Subcutaneous adipose tissue (tissue), 4 donors: ENCODE data around the gene DIP2C. TPM values are rescaled to one million over a fixed set of nuclear protein-coding genes. Genes with fewer than 3 reads are reported as not detected.

Experiments used
- total RNA-seq, 4 donors: library from RNA; depleted of rRNA; stranded (reverse); fragments of >200 nt; gene quantifications; one replicate each; pipeline ENCODE4 v1.1.0, GENCODE V29; 2016
- TF ChIP-seq, protein P1 (sequence below): fragments of 450-650 bp; IDR thresholded peaks from one replicate; pipeline ENCODE4 v1.5.1; 2016; ENCODE audit warnings: low read depth, mild to moderate bottlenecking, control low read depth, antibody characterized with exemption, moderate library complexity

DIP2C gene
- total RNA-seq, 4 donors from 2014 or later, result 32.1 to 64.0 (median 40.5) TPM

DNA sequence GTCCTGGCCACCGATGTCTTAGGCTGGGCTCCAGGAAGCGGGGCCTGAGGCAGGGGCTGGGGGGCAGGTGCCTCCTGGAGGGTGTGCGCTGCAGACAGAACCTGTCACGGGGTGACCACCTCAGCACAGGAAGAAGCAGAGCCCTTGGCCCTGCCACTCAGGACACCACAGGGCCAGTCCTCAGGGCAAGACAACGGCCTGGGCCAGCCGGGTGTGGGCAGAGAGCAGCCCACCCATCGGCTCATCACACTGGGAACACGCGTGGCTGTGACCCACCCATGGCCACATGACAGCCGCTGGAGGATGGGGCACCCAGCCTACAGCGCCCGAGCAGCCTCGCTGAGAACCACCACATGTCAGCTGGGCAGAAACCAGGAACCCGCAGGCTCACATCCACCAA, 5.9 kb upstream of the DIP2C start:
- TF ChIP-seq, protein P1, sequence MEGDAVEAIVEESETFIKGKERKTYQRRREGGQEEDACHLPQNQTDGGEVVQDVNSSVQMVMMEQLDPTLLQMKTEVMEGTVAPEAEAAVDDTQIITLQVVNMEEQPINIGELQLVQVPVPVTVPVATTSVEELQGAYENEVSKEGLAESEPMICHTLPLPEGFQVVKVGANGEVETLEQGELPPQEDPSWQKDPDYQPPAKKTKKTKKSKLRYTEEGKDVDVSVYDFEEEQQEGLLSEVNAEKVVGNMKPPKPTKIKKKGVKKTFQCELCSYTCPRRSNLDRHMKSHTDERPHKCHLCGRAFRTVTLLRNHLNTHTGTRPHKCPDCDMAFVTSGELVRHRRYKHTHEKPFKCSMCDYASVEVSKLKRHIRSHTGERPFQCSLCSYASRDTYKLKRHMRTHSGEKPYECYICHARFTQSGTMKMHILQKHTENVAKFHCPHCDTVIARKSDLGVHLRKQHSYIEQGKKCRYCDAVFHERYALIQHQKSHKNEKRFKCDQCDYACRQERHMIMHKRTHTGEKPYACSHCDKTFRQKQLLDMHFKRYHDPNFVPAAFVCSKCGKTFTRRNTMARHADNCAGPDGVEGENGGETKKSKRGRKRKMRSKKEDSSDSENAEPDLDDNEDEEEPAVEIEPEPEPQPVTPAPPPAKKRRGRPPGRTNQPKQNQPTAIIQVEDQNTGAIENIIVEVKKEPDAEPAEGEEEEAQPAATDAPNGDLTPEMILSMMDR, result no peak

DNA sequence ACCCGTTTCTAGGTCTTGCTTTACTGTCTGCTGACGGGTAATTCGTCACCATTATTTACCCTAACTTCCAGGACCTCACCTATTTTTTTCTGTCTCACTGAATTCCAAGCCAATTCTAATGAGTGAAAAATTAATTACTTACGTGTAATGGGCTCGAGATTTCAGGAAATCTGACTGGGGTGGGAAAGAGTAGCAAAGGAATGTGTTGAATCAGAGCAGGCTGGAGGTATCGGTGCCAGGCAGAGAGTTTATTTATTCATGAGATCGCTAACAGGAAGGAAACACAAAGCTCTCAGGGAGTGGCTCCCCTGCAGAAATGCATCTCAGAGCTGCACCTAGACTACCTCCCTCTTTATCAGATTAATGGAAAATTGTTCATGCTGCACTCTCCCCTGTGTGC, 4.0 kb upstream of the DIP2C start:
- TF ChIP-seq, protein P1, result no peak

GRCh38 chr10:692682-693351, 3.3 kb upstream of the DIP2C start:
- TF ChIP-seq, protein P1, result no peak

GRCh38 chr10:691216-691615, 1.7 kb upstream of the DIP2C start:
- TF ChIP-seq, protein P1, result no peak

DNA sequence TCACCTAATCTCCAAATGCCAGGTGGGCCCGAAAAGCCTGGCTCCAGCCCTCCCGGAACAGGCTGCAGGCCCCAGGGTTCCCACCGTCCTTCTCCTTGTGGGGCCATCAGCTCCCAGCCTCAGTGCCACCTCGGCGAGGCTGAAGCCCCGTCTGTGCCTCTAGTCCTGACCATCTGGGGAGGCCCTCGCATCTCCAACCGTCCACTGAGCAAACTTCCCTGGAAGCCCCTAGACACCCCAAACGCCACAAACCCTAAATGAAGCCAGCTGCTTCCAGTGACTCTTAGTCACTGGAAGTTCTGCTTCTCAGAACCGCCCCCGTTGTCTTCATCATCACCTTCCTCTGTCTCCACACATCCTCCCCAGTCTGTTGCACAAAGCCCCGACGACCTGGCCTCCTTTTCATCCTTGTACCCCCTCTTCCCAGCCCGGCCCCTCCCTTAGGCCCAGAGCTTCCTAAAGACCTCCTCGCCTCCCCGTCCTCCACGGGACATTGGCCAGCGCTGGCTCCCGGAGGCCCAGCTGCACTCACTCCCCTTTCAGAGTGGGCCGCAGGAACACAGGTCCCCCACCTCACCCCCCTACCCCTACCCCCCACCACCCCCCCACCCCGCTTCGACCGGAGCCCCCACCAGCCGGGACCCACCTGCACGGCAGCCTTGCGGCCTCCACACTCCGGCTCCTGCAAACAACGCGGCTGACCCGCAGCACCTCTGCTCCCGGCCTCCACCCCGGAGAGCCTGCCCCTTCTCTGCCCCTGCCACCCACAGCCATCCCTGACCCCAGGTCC, 1.1 kb upstream of the DIP2C start:
- TF ChIP-seq, protein P1, result no peak

GRCh38 chr10:689121-689451, 382 bp downstream of the DIP2C start:
- TF ChIP-seq, protein P1, result no peak

- TF ChIP-seq, protein P1, result no peak
Measured at GRCh38 chr10:688312-689120, 952 bp downstream of the DIP2C start.
